ENCODE measurements around the gene HECTD4. TPM values are rescaled to one million over a fixed set of nuclear protein-coding genes. Genes with fewer than 3 reads are reported as not detected.
"Not testable (repeated sequence)": the region's sequence is repeated elsewhere in the genome, so short reads cannot be mapped to it uniquely, and the experiment has no call there.

The HECTD4 gene
- polyA plus RNA-seq, 5 donors, result 52.1 to 67.3 (median 65.4) TPM

DNA sequence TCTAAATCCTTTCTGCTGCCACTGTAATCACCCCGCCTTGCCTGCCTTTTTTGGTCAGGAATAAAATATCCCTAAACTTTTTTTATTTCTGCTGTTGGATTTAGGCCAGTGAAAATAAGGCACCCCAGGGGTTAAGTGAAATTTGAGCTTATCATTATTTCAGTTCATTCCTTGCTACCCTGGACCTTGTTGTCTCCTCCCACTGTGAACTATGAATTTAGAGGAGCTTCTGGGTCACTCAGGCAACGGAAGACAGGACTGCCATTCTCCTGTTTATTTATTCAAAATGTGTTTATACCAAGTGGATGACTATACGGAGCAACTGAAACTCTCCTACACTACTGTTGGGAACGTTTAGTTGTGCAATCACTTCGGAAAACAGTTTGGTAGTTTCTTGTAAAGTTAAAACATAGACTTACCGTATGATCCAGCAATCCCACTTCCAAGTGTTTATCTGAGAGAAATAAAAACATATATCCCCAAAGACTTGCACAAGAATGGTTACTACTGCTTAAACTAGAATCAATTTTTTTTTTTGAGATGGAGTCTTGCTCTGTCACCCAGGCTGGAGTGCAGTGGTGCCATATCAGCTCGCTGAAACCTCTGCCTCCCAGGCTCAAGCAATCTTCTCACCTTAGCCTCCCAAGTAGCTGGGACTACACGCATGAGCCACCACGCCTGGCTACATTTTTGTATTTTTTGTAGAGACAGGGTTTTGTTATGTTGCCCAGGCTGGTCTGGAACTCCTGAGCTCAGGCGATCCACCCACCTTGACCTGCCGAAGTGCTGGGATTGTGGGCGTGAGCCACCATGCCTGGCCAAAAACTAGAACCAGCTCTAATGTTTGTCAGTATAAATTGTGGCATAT is 259.2 kb downstream of the HECTD4 start:
- DNase-seq, result no peak

DNA sequence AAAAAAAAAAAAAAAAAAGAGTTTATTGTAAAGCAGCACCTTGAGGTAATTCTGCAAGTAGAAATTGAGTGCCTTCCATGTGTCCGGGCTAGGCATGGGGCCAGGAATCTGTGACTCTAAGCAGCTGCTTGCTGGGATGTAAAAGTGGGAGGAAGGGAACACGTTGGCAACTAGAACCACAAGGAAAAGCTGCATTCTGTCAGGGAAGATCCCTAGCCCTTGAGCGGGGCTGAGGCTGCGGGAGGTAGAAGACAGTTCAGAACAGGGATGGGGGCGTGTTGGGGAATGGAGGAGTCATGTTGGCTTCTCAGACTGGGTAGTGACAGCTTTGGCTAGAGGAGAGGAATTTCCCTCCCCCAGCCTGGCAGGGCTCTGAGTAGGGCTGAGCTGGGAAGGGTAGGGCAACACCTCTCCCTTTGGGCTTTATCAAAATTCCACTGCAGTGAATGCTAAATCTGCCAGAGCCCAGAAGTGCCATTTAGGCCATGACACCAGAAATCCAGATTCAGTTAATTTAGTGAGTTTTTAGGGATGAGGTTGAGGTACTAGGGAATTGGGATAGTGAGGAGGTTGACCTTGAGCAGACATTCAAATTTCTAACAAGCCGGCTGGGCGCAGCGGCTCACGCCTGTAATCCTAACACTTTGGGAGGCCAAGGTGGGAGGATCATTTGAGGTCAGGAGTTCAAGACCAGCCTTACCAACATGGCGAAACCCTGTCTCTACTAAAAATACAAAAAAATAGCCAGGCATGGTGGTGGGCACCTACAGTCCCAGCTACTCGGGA is 260.3 kb downstream of the HECTD4 start:
- peak; percentile 65 to 71 for DNase-seq

DNA sequence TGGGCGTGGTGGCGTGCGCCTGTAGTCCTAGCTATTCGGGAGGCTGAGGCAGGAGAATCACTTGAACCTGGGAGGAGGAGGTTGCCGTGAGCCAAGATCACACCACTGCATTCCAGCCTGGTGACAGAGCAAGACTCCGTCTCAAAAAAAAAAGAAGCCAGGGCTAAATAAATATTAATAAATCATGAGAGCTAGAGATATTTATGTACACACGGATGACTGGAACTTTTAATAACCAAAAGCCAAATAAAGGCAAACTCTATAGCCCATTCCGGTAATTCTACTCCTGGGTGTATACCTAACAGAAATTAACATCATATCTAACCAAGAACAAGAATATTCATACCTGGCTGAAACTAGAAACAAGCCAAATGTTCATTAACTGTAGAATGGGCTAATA is 264.5 kb downstream of the HECTD4 start:
- no peak for DNase-seq

DNA sequence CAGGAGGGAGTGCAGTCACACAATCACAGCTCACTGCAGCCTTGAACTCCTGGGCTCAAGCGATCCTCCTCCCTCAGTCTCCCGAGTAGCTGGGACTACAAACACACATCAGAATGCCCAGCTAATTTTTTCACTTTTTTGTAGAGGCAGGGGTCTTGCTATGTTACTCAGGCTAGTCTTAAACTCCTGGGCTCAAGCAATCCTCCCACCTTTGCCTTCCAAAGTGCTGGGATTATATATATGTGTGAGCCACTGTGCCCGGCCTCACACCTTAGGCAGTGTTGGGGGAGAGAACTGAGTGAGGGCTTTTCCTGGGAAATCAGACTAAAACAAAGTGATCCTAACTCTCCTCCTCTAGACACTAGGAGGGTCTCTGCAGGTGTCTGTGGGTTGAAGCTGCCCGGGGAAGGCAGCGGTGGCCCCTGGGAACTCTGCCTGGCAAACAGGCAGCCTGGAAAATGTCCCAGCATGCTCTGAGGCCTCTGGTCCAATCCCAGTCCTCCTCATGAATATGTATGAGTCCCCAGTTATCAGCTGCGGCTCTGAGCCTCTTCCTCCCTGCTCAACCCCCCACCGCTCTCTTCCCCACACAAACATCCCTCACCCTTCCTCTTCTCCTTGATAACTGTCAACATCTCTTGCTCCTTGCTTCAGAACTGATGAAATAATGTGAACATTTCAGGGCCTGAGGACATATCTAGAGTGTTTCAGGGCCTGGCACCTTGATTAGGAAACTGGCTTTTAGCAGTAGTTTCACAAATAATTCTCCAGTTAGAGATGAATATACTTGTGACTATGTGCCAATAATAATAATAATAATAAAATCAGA is 265.8 kb downstream of the HECTD4 start:
- peak in 1 of 2 donors; percentile 31 for DNase-seq

DNA sequence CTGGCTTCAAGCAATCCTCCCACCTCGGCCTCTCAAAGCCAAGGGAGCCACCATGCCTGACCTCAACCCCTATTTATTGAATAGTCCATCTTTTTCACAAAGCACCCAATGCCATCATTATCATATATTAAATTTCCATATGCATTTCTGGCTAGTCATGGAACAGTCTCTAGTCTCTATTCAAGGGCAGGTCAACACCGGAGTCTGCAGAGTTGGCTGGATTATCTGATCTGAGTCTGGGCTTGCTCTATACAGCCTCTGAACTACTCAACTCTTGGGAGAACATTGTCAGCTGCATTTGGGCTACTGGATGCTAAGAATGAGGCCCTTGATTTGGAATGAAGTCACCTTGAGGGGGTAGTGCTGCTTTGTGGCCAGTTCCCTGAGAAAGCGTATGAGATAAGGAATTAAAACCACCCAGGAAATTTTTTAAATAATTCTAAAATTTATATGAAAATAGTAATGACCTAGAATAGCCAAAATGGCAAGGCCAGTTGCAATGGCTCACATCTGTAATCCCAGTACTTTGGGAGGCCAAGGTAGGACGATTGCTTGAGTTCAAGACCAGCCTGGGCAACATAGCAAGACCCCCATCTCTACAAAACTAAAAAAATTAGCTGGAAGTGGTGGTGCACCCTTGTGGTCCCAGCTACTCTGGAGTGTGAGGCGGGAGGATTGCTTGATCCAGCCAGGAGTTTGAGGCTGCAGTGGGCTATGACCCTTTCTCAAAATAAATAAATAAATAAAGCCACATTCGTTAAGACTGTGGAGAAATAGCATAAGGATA is 266.8 kb downstream of the HECTD4 start:
- DNase-seq, result no peak

DNA sequence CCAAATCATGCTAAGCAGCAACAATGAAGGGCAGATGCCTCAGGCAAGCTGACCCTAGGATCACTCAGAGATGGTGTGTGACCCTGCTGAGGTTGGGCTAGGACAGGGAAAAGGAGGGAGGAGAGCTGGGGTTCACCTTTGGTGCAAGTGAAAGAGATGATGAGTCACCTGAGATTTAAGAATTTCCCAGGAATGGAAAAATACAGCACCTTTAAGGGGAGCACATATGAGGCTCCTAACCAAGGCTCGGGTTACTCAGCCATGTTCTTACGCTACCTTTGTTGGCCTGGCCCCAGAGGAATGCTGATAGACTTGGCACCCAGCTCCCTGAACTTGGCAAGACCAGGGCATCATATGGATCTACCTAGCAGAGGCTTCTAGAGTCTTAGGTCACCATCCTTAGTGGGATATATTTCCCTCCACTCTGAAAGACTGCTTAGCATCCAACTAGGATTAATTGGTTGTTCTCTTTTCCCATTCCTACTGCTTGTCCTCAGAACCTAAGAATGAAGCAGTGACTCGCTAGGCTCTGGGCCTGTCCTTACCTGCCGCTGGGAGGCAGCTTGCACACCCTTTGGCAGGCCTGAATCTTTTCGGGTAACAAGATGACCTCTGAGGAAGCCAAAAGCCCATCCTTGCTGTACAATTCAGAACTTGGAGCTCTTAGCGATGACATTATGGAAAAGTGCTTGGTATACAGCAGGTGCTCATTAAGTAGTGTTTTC is 269.7 kb downstream of the HECTD4 start:
- DNase-seq, result no peak

DNA sequence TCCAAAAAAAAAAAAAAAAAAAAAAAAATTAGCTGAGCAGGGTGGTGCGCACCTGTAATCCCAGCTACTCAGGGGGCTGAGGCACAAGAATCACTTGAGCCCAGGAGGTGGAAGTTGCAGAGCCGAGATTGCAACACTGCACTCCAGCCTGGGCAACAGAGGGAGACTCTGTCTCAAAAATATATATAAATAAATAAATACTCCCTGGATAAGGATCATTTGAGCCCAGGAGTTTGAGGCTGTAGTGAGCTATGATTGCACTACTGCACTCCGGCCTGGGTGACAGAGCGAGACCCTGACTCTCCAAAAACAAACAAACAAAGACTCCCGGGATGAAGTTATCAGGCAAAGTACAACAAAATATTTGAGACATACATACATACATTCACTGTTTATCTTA is 270.3 kb downstream of the HECTD4 start:
- DNase-seq, result no peak

DNA sequence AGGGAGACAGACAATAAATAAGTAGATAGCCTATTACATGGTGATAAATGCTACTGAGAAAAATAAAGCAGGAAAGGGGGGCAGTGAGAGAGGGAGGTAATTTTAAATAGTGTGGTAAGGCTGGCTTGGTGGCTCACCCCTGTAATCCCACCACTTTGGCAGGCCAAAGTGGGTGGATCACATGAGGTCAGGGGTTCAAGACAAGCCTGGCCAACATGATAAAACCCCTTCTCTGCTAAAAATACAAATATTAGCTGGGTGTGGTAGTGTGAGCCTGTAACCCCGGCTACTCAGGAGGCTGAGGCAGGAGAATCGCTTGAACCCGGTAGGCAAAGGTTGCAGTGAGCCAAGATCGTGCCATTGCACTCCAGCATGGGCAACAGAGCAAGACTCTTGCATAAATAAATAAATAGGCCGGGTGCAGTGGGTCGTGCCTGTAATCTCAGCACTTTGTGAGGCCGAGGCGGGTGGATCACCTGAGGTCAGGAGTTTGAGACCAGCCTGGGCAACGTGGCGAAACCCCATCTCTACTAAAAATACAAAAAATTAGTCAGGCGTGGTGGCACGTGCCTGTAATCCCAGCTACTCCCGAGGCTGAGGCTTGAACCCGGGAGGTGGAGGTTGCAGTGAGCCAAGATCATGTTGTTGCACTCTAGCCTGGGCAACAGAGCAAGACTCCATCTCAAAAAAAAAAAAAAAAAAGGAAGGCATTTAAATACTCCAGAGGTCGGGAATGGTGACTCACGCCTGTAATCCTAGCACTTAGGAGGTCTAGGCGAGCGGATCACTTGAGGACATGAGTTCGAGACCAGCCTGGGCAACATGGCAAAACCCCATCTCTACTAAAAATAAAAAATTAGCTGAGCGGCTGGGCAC is 271.2 kb downstream of the HECTD4 start:
- not testable (repeated sequence) for DNase-seq

Other genes with a start within 250 kb of the HECTD4 start
- 1,000 to 10,000 TPM; 2,518 to 3,065 (median 2,916) TPM for gene RPL6, start 27.2 kb upstream of the HECTD4 start, polyA plus RNA-seq (ENCODE audit: insufficient read depth in 1 of 5, insufficient read length in 5 of 5, low replicate concordance in 1 of 5)
- 10 to 100 TPM; 46.9 to 67.1 (median 62.0) TPM for gene PTPN11, start 36.5 kb upstream of the HECTD4 start, polyA plus RNA-seq (ENCODE audit: insufficient read depth in 1 of 5, insufficient read length in 5 of 5, low replicate concordance in 1 of 5)